Left cardiac atrium (tissue), 4 donors: ENCODE results near the gene BPIFA2. TPM values are rescaled to one million over a fixed set of nuclear protein-coding genes. Genes with fewer than 3 reads are reported as not detected.
A peak's percentile ranks its signal among the peaks of the same experiment; 100 is the strongest.
"Not testable (repeated sequence)": the region's sequence is repeated elsewhere in the genome, so short reads cannot be mapped to it uniquely, and the experiment has no call there.

ENCODE experiments used
- ATAC-seq, 2 donors: fragments of 200-7000 bp; cut with Tn5 transposase; one replicate each; pipeline ENCODE4 v1.9.1; 2020; ENCODE audit warnings: mild to moderate bottlenecking in 2 of 2, moderate library complexity in 2 of 2
- DNase-seq: peaks from one replicate; pipeline ENCODE4 v3.0.0-alpha.2; 2020
- intact Hi-C, 2 donors: fragments of 100-400 bp; cut with DNase I; formaldehyde crosslinking; loops; one replicate each; pipeline versions ENCODE4 v1.14.1 to v1.15.1; 2022 to 2023
- total RNA-seq, 2 donors: library from RNA; stranded (reverse); fragmentation: NEBNext Ultra II Directional; extraction: Animal tissue kit (Norgen Biotek cat#: 25700); gene quantifications; one replicate each; pipeline ENCODE4 v1.2.1, GENCODE V29; 2021
- donor health status: DM: no; HTN: yes; CAD: no.
- donor health status: DM: no; HTN: yes; CAD: no; lungs with severe emphysema.
- donor health status: DM: yes; HTN: yes; CAD: no.
- donor health status: Dilated cardiomyopathy.

The BPIFA2 gene
- total RNA-seq, 2 donors from 2014 or later = not detected

- ATAC-seq, intact Hi-C loops, DNase-seq: not testable (repeated sequence)
Observed at GRCh38 chr20:33185031-33185590, 17.2 kb downstream of the BPIFA2 start.

GRCh38 chr20:33187491-33187890 lies 19.5 kb downstream of the BPIFA2 start:
- ATAC-seq = no peak
- intact Hi-C loops = no loop called here
- DNase-seq = no peak

GRCh38 chr20:33188421-33188820 lies 20.5 kb downstream of the BPIFA2 start:
- DNase-seq (no peak), ATAC-seq (no peak)
- intact Hi-C loops = no loop called here

GRCh38 chr20:33191484-33191883 lies 23.5 kb downstream of the BPIFA2 start:
- DNase-seq (no peak), ATAC-seq (no peak)
- intact Hi-C loops = no loop called here

- DNase-seq (no peak), ATAC-seq (no peak)
- intact Hi-C loops = no loop called here
Observed at GRCh38 chr20:33191955-33192354, 24.0 kb downstream of the BPIFA2 start.

- DNase-seq = no peak
- no peak for ATAC-seq
- intact Hi-C loops = no loop called here
Observed at GRCh38 chr20:33192912-33193501, 25.0 kb downstream of the BPIFA2 start.

GRCh38 chr20:33199026-33199425 lies 31.1 kb downstream of the BPIFA2 start:
- intact Hi-C loops = no loop called here
- no peak for DNase-seq
- ATAC-seq = no peak

GRCh38 chr20:33202451-33202850 lies 34.5 kb downstream of the BPIFA2 start:
- intact Hi-C loops = no loop called here
- DNase-seq = no peak
- ATAC-seq = no peak

GRCh38 chr20:33203444-33203843 lies 35.5 kb downstream of the BPIFA2 start:
- DNase-seq (no peak), ATAC-seq (no peak)
- intact Hi-C loops = no loop called here

GRCh38 chr20:33209789-33210188 lies 41.8 kb downstream of the BPIFA2 start:
- intact Hi-C loops = no loop called here
- peak; percentile 65 to 81 for ATAC-seq
- peak; percentile 71 for DNase-seq

- DNase-seq = no peak
- ATAC-seq = no peak
- intact Hi-C loops = no loop called here
Observed at GRCh38 chr20:33210371-33210770, 42.4 kb downstream of the BPIFA2 start.

- peak in 1 of 2 donors; percentile 23 for ATAC-seq
- DNase-seq = no peak
- intact Hi-C loops = no loop called here
Observed at GRCh38 chr20:33211817-33212424, 44.0 kb downstream of the BPIFA2 start.

GRCh38 chr20:33217052-33217451 lies 49.1 kb downstream of the BPIFA2 start, which contains the start of gene BPIFA3:
Gene BPIFA3 (plus strand): TSS chr20:33217352. CDS start chr20:33217537, 185 bp downstream.
- no peak for DNase-seq
- ATAC-seq = no peak
- intact Hi-C loops = no loop called here

GRCh38 chr20:33224399-33224798 lies 56.4 kb downstream of the BPIFA2 start:
- intact Hi-C loops = no loop called here
- ATAC-seq (no peak), DNase-seq (no peak)

- DNase-seq (no peak), ATAC-seq (no peak)
- intact Hi-C loops = no loop called here
Observed at GRCh38 chr20:33229843-33230242, 61.9 kb downstream of the BPIFA2 start.

Other genes with a start within 250 kb of the BPIFA2 start
- not detected for gene SUN5, start 163.7 kb upstream of the BPIFA2 start, total RNA-seq
- gene BPIFB2, start 160.5 kb upstream of the BPIFA2 start, total RNA-seq = not detected
- gene BPIFB6, start 136.5 kb upstream of the BPIFA2 start, total RNA-seq = not detected
- not detected for gene BPIFB3, start 114.3 kb upstream of the BPIFA2 start, total RNA-seq
- not detected for gene BPIFB4, start 88.5 kb upstream of the BPIFA2 start, total RNA-seq
- gene BPIFA3, start 49.2 kb downstream of the BPIFA2 start, total RNA-seq = not detected
- gene BPIFA1, start 67.8 kb downstream of the BPIFA2 start, total RNA-seq = not detected
- not detected for gene BPIFB1, start 115.1 kb downstream of the BPIFA2 start, total RNA-seq
- 10 to 100 TPM; 19.4 to 25.0 TPM for gene CDK5RAP1, start 233.4 kb downstream of the BPIFA2 start, total RNA-seq